WTC11 (cell line): ENCODE measurements around the gene METTL22. TPM values are rescaled to one million over a fixed set of nuclear protein-coding genes. Genes with fewer than 3 reads are reported as not detected.

ENCODE experiments used
- ATF3 ChIP-seq: sonication (generic); formaldehyde crosslinking; conservative IDR thresholded peaks from 2 replicates; pipeline ENCODE4 v1.8.1; 2022; ENCODE audit warnings: mild to moderate bottlenecking, missing genetic modification reagents
- ATF6 ChIP-seq: sonication (generic); formaldehyde crosslinking; IDR thresholded peaks from 2 replicates; pipeline ENCODE4 v1.8.1; 2023; ENCODE audit warnings: mild to moderate bottlenecking, missing genetic modification reagents
- CREB1 ChIP-seq: sonication (generic); formaldehyde crosslinking; IDR thresholded peaks from 2 replicates; pipeline ENCODE4 v1.8.0; 2023; ENCODE audit warnings: mild to moderate bottlenecking, missing genetic modification reagents
- E2F5 ChIP-seq: sonication (generic); formaldehyde crosslinking; IDR thresholded peaks from 2 replicates; pipeline ENCODE4 v1.8.1; 2022; ENCODE audit warnings: mild to moderate bottlenecking, moderate library complexity, missing genetic modification reagents
- ELF4 ChIP-seq: sonication (generic); formaldehyde crosslinking; IDR thresholded peaks from 2 replicates; pipeline ENCODE4 v1.8.1; 2022; ENCODE audit warnings: low read depth, mild to moderate bottlenecking, moderate library complexity, missing genetic modification reagents
- FOXP1 ChIP-seq: sonication (generic); formaldehyde crosslinking; IDR thresholded peaks from 2 replicates; pipeline ENCODE4 v1.8.0; 2022; ENCODE audit warnings: missing genetic modification reagents, mild to moderate bottlenecking, moderate library complexity, borderline replicate concordance
- HMGXB4 ChIP-seq: sonication (generic); formaldehyde crosslinking; IDR thresholded peaks from 2 replicates; pipeline ENCODE4 v1.8.1; 2023; ENCODE audit warnings: mild to moderate bottlenecking, moderate library complexity, missing genetic modification reagents
- IRF2 ChIP-seq: sonication (generic); formaldehyde crosslinking; IDR thresholded peaks from 2 replicates; pipeline ENCODE4 v1.8.0; 2022; ENCODE audit warnings: low read depth, missing genetic modification reagents, borderline replicate concordance
- KAT7 ChIP-seq: sonication (generic); formaldehyde crosslinking; IDR thresholded peaks from 2 replicates; pipeline ENCODE4 v1.8.1; 2023; ENCODE audit warnings: missing genetic modification reagents, mild to moderate bottlenecking, borderline replicate concordance
- NR1H2 ChIP-seq: sonication (generic); formaldehyde crosslinking; IDR thresholded peaks from 2 replicates; pipeline ENCODE4 v1.9.0; 2021; ENCODE audit warnings: mild to moderate bottlenecking, moderate library complexity, missing genetic modification reagents
- RORB ChIP-seq: fragments of 250-450 bp; sonication (Bioruptor Pico); IDR thresholded peaks from 2 replicates; pipeline ENCODE4 v1.9.0; 2021; ENCODE audit warnings: mild to moderate bottlenecking
- STAT6 ChIP-seq: sonication (generic); formaldehyde crosslinking; conservative IDR thresholded peaks from 2 replicates; pipeline ENCODE4 v1.8.1; 2023; ENCODE audit warnings: mild to moderate bottlenecking, low read depth, missing genetic modification reagents, moderate library complexity
- TEAD1 ChIP-seq: sonication (generic); formaldehyde crosslinking; IDR thresholded peaks from 2 replicates; pipeline ENCODE4 v1.8.0; 2022; ENCODE audit warnings: mild to moderate bottlenecking, missing genetic modification reagents
- TP53 ChIP-seq: sonication (generic); formaldehyde crosslinking; IDR thresholded peaks from 2 replicates; pipeline ENCODE4 v1.8.1; 2023; ENCODE audit warnings: mild to moderate bottlenecking, missing genetic modification reagents
- ZNF121 ChIP-seq: sonication (generic); formaldehyde crosslinking; IDR thresholded peaks from 2 replicates; pipeline ENCODE4 v1.8.0; 2023; ENCODE audit warnings: missing genetic modification reagents
- ZNF138 ChIP-seq: sonication (generic); formaldehyde crosslinking; conservative IDR thresholded peaks from 2 replicates; pipeline ENCODE4 v1.8.1; 2022; ENCODE audit warnings: mild to moderate bottlenecking, moderate library complexity, missing genetic modification reagents
- ZNF396 ChIP-seq: fragments of 250-450 bp; sonication (Bioruptor Pico); IDR thresholded peaks from 2 replicates; pipeline ENCODE4 v1.8.0; 2021; ENCODE audit warnings: mild to moderate bottlenecking, moderate library complexity, borderline replicate concordance
- ZNF425 ChIP-seq: fragments of 250-450 bp; sonication (Bioruptor Pico); conservative IDR thresholded peaks from 2 replicates; pipeline ENCODE4 v1.9.0; 2021; ENCODE audit warnings: mild to moderate bottlenecking
- ZNF512 ChIP-seq: sonication (generic); formaldehyde crosslinking; IDR thresholded peaks from 2 replicates; pipeline ENCODE4 v1.8.1; 2022; ENCODE audit warnings: missing genetic modification reagents, borderline replicate concordance
- ZNF532 ChIP-seq: fragments of 250-450 bp; sonication (Bioruptor Pico); IDR thresholded peaks from 2 replicates; pipeline ENCODE4 v1.9.0; 2021; ENCODE audit warnings: mild to moderate bottlenecking, borderline replicate concordance
- ZNF671 ChIP-seq: fragments of 250-450 bp; sonication (Bioruptor Pico); IDR thresholded peaks from 2 replicates; pipeline ENCODE4 v1.8.0; 2021; ENCODE audit warnings: mild to moderate bottlenecking
- total RNA-seq: library from RNA; stranded (reverse); gene quantifications from 3 replicates; pipeline ENCODE4 v1.2.3, GENCODE V29; 2021

METTL22 gene
- total RNA-seq, 1 experiment from 2014 or later: 82.0 TPM

GRCh38 chr16:8660841-8661301 is 39.4 kb downstream of the METTL22 start (continued):
- TF ChIP-seq STAT6 (CRISPR knock-in tag) (no peak), ATF3 (CRISPR knock-in tag) (no peak), ZNF532 (CRISPR knock-in tag) (no peak), ZNF396 (no peak), FOXP1 (CRISPR knock-in tag) (no peak), IRF2 (CRISPR knock-in tag) (no peak), ZNF512 (no peak), ZNF121 (CRISPR knock-in tag) (peak; percentile 91; the same call in 1 of the 2 replicates), RORB (CRISPR knock-in tag) (no peak), ATF6 (CRISPR knock-in tag) (no peak), ZNF425 (CRISPR knock-in tag) (no peak), TP53 (CRISPR knock-in tag) (no peak), NR1H2 (CRISPR knock-in tag) (no peak), TEAD1 (CRISPR knock-in tag) (0 out of 2 replicates have a peak, but pooled peaks have one; percentile 39), E2F5 (CRISPR knock-in tag) (no peak), ZNF138 (CRISPR knock-in tag) (no peak), ELF4 (CRISPR knock-in tag) (peak; percentile 83; the same call in 1 of the 2 replicates), HMGXB4 (CRISPR knock-in tag) (no peak; the same call in 1 of the 2 replicates), ZNF671 (no peak), CREB1 (CRISPR knock-in tag) (no peak), KAT7 (CRISPR knock-in tag) (no peak)
